Measurements from ENCODE around the gene CLEC4F. TPM values are rescaled to one million over a fixed set of nuclear protein-coding genes. Genes with fewer than 3 reads are reported as not detected.

CLEC4F gene
- polyA plus RNA-seq, 3 donors, result 0.65 to 17.0 (median 2.3) TPM

- no peak overlapping the region for H2AFZ ChIP-seq (ENCODE audit: insufficient read depth, low read depth, low read length, poor library complexity, severe bottlenecking)
- peak overlapping the region; percentile 68 for H3K4me2 ChIP-seq (replicated peaks; ENCODE audit: extremely low read depth, low read length, poor library complexity, severe bottlenecking)
- Mint-ChIP-seq H3K9me3 (peaks cover 0 to 2% (median 0%) of the 10 kb centered on the region in 7 donors), H3K4me3 (no peak overlapping the region), H3K27me3 (ENCODE audit: low read depth in 3 of 3) (peaks cover 4 to 8% (median 4%) of the 10 kb centered on the region in 3 donors), H3K4me1 (peaks cover 33% of the 10 kb centered on the region), H3K36me3 (no peaks in the 10 kb centered on the region), H3K27ac (peak overlapping the region in 6 of 7 donors; percentile 20 to 94 (median 90))
- intact Hi-C loops (cut with micrococcal nuclease), result no loop called here
- no peaks in the 10 kb centered on the region for H3K9me3 ChIP-seq (replicated peaks in 1 of 2; ENCODE audit: control insufficient read depth in 1 of 2, insufficient read depth in 1 of 2, low read length in 2 of 2)
- peaks cover 28 to 86% of the 10 kb centered on the region in 2 donors for H3K4me1 ChIP-seq (ENCODE audit: control insufficient read depth in 1 of 2, insufficient read depth in 2 of 2, low read length in 2 of 2)
- no peaks in the 10 kb centered on the region for H3K27me3 ChIP-seq (ENCODE audit: control insufficient read depth in 2 of 2, insufficient read depth in 2 of 2, low read length in 2 of 2)
- WGBS (ENCODE audit: insufficient coverage), result 80% methylated on average over 1 of the region's 5 CpGs
- no peaks in the 10 kb centered on the region for H3K79me2 ChIP-seq (ENCODE audit: insufficient read depth, low read length)
- H3K27ac ChIP-seq (ENCODE audit: low read depth in 1 of 2, low read length in 2 of 2), result peak overlapping the region in 1 of 2 donors; percentile 67
- no peak for TF ChIP-seq CTCF (IDR thresholded peaks at IDR 0.05)
- DNase-seq, result peak in 1 of 3 donors; percentile 51
- H3K4me3 ChIP-seq (replicated peaks in 1 of 3; ENCODE audit: low read depth in 2 of 3, low read length in 3 of 3), result peak overlapping the region in 1 of 3 experiments; percentile 62
- no peaks in the 10 kb centered on the region for H4K20me1 ChIP-seq (ENCODE audit: insufficient read depth, low read length)
- H3K36me3 ChIP-seq (replicated peaks in 1 of 2; ENCODE audit: control insufficient read depth in 1 of 2, insufficient read depth in 2 of 2, low read length in 2 of 2), result no peaks in the 10 kb centered on the region
- peak overlapping the region; percentile 6 for H3K9ac ChIP-seq (ENCODE audit: insufficient read depth, low read length, poor library complexity, severe bottlenecking)
Observed at GRCh38 chr2:70827388-70827787, 7.0 kb upstream of the CLEC4F start.

GRCh38 chr2:70826696-70827350, 6.4 kb upstream of the CLEC4F start:
- no peak overlapping the region for H3K4me3 Mint-ChIP-seq
- H3K4me1 Mint-ChIP-seq, result peaks cover 28% of the 10 kb centered on the region
- WGBS (ENCODE audit: insufficient coverage), result 22% methylated on average over 3 of the region's 4 CpGs

More at GRCh38 chr2:70826696-70827350, 6.4 kb upstream of the CLEC4F start:
- H3K4me1 ChIP-seq (ENCODE audit: control insufficient read depth in 1 of 2, insufficient read depth in 2 of 2, low read length in 2 of 2), result peaks cover 22 to 83% of the 10 kb centered on the region in 2 donors
- DNase-seq, result peak in 1 of 3 donors; percentile 66
- H3K27me3 ChIP-seq (ENCODE audit: control insufficient read depth in 2 of 2, insufficient read depth in 2 of 2, low read length in 2 of 2), result no peaks in the 10 kb centered on the region
- no peaks in the 10 kb centered on the region for H3K36me3 ChIP-seq (replicated peaks in 1 of 2; ENCODE audit: control insufficient read depth in 1 of 2, insufficient read depth in 2 of 2, low read length in 2 of 2)
- H3K4me2 ChIP-seq (replicated peaks; ENCODE audit: extremely low read depth, low read length, poor library complexity, severe bottlenecking), result peak overlapping the region; percentile 68
- peaks cover 4 to 8% (median 4%) of the 10 kb centered on the region in 3 donors for H3K27me3 Mint-ChIP-seq (ENCODE audit: low read depth in 3 of 3)
- peaks cover 0 to 2% (median 0%) of the 10 kb centered on the region in 7 donors for H3K9me3 Mint-ChIP-seq
- H3K27ac ChIP-seq (ENCODE audit: low read depth in 1 of 2, low read length in 2 of 2), result peak overlapping the region in 1 of 2 donors; percentile 67
- peak overlapping the region; percentile 20 to 94 (median 90) for H3K27ac Mint-ChIP-seq
- peak overlapping the region in 1 of 3 experiments; percentile 62 for H3K4me3 ChIP-seq (replicated peaks in 1 of 3; ENCODE audit: low read depth in 2 of 3, low read length in 3 of 3)
- H3K9ac ChIP-seq (ENCODE audit: insufficient read depth, low read length, poor library complexity, severe bottlenecking), result peak overlapping the region; percentile 6
- H3K9me3 ChIP-seq (replicated peaks in 1 of 2; ENCODE audit: control insufficient read depth in 1 of 2, insufficient read depth in 1 of 2, low read length in 2 of 2), result no peaks in the 10 kb centered on the region
- no peak for TF ChIP-seq CTCF (IDR thresholded peaks at IDR 0.05)
- no peaks in the 10 kb centered on the region for H3K36me3 Mint-ChIP-seq
- no peak overlapping the region for H2AFZ ChIP-seq (ENCODE audit: insufficient read depth, low read depth, low read length, poor library complexity, severe bottlenecking)
- no peaks in the 10 kb centered on the region for H4K20me1 ChIP-seq (ENCODE audit: insufficient read depth, low read length)
- H3K79me2 ChIP-seq (ENCODE audit: insufficient read depth, low read length), result no peaks in the 10 kb centered on the region
- intact Hi-C loops (cut with micrococcal nuclease), result no loop called here

Data from CD14-positive monocyte (primary cell).